Hepatocyte (in vitro differentiated cells): ENCODE data around the gene LCN9.
"Not testable (repeated sequence)": the region's sequence is repeated elsewhere in the genome, so short reads cannot be mapped to it uniquely, and the experiment has no call there.

Source experiments
- EZH2 ChIP-seq: fragments of 200-600 bp; sonication (generic); IDR thresholded peaks from 2 replicates; pipeline ENCODE4 v1.6.1; 2016; ENCODE audit warnings: antibody characterized with exemption, mild to moderate bottlenecking, borderline replicate concordance
- TF ChIP-seq, protein P1 (sequence below): fragments of 200-600 bp; sonication (generic); IDR thresholded peaks from 2 replicates; pipeline ENCODE4 v1.5.1; 2016; ENCODE audit warnings: antibody characterized with exemption, mild to moderate bottlenecking; ENCODE audit not compliant: poor library complexity

DNA sequence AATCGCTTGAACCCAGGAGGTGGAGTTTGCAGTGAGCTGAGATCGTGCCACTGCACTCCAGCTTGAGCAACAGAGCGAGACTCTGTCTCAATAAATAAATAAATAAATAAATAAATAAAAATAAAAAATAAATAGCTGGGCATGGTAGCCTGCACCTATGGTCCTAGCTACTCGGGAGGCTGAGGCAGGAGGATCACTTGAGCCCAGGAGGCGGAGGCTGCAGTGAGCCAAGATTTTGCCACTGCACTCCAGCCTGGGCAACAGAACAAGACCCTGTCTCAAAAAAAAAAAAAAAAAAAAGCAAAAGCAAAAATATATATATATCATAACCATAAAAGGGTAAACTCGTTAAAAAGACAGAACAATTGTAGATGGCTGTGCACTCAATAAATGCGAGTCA is 9.7 kb downstream of the LCN9 start:
- TF ChIP-seq, protein P1, sequence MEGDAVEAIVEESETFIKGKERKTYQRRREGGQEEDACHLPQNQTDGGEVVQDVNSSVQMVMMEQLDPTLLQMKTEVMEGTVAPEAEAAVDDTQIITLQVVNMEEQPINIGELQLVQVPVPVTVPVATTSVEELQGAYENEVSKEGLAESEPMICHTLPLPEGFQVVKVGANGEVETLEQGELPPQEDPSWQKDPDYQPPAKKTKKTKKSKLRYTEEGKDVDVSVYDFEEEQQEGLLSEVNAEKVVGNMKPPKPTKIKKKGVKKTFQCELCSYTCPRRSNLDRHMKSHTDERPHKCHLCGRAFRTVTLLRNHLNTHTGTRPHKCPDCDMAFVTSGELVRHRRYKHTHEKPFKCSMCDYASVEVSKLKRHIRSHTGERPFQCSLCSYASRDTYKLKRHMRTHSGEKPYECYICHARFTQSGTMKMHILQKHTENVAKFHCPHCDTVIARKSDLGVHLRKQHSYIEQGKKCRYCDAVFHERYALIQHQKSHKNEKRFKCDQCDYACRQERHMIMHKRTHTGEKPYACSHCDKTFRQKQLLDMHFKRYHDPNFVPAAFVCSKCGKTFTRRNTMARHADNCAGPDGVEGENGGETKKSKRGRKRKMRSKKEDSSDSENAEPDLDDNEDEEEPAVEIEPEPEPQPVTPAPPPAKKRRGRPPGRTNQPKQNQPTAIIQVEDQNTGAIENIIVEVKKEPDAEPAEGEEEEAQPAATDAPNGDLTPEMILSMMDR = not testable (repeated sequence)
- not testable (repeated sequence) for TF ChIP-seq EZH2
